Astrocyte (in vitro differentiated cells and primary cell): ENCODE measurements around the gene DENND2A.

Experiments used
- CTCF ChIP-seq: IDR thresholded peaks from 2 replicates; pipeline ENCODE4 v1.5.1; 2011; ENCODE audit warnings: low read depth, mild to moderate bottlenecking, inconsistent platforms, low read length, moderate library complexity; ENCODE audit not compliant: insufficient read depth
- EZH2 ChIP-seq: IDR thresholded peaks from 2 replicates; pipeline ENCODE4 v1.6.1; 2012; ENCODE audit warnings: mild to moderate bottlenecking, low read length, inconsistent platforms; ENCODE audit not compliant: insufficient read depth

- TF ChIP-seq EZH2 (no peak), CTCF (no peak)
Measured at GRCh38 chr7:140604076-140604475, 36.5 kb downstream of the DENND2A start.
